AG09319 (cell line): ENCODE measurements around the gene B4GALT1.

Experiments
- DNase-seq: peaks from one replicate; pipeline ENCODE4 v3.0.0-alpha.2; 2010; ENCODE audit warnings: low read depth; ENCODE audit errors: extremely low read depth
- TF ChIP-seq, protein P1 (sequence below): IDR thresholded peaks from 2 replicates; pipeline ENCODE4 v1.5.1; 2011; ENCODE audit warnings: low read depth, mild to moderate bottlenecking, inconsistent platforms, low read length, moderate library complexity

The B4GALT1 gene

DNA sequence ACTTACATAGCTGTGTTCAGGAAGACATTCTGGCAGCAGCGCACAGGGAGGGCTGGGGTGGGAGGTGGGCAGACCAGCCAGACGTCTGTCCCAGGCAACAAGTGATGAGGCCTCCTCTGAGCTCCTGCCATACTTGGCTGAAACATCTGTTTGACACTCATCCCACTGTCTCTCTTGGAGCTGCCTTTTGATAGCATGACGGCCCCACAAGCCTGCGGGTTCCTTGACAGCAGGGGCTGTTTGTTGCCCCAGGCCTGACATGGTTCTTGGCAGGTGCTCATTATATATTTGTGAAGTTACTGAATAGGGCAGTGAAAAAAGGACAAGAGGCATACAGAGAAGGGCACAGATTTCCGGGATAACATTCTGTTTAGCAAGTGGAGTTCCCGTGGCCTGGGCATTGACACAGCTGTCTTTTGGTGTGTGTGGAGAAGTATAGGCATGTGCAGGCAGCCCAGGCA, 22.2 kb upstream of the B4GALT1 start:
- TF ChIP-seq, protein P1, sequence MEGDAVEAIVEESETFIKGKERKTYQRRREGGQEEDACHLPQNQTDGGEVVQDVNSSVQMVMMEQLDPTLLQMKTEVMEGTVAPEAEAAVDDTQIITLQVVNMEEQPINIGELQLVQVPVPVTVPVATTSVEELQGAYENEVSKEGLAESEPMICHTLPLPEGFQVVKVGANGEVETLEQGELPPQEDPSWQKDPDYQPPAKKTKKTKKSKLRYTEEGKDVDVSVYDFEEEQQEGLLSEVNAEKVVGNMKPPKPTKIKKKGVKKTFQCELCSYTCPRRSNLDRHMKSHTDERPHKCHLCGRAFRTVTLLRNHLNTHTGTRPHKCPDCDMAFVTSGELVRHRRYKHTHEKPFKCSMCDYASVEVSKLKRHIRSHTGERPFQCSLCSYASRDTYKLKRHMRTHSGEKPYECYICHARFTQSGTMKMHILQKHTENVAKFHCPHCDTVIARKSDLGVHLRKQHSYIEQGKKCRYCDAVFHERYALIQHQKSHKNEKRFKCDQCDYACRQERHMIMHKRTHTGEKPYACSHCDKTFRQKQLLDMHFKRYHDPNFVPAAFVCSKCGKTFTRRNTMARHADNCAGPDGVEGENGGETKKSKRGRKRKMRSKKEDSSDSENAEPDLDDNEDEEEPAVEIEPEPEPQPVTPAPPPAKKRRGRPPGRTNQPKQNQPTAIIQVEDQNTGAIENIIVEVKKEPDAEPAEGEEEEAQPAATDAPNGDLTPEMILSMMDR: no peak
- DNase-seq: no peak

DNA sequence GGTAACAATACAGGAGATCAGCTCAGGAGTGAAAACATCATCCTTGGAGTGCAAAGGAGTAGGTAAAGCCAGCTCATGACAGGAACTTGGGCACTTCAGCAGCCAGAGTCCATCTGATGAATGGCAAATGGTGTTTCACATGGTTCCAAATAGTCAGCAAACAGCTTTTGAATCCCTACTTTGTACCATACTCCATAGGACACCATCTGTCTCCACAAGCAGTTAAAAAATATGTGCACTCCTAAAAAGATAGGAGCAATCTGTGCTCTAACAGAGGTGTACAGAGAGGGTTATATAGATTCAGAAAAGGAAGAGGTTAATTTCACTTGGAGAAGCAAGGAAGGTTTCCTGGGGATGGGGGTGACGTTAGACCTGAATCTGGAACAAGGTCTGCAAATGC, 21.6 kb upstream of the B4GALT1 start:
- TF ChIP-seq, protein P1: no peak

DNA sequence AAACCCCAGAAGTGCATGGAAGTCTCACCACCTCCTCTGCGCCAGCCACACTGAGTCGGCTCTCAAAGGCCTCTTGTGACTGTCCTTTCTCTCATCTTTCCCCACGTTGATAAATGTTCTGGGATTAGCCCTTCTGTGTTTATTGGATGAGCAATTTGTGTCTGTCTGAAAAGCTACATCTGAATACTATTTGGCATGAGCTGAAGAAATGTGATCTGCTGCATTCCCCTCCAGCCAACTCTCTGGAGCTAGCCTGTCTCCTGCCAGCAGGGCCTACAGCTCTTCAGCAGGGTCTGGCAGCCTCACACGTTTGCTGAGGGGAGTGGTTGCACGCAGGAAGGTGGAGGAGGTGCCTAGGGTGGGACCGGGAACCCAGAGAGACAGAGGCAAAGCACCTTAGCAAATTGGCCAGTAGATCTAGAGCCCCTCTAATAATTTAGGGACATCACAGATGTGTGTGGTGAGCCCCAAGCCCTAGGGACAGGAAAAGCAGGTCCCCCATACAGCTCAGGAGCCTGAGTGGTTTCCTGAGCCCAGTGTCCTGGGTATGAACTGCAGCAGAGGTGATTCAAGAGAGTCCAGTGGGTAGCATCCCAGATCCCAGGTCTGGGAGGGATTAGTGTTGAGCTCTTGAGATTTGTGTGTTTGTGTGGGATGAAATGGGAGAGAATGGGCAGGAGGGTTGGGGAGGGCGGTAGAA, 20.5 kb upstream of the B4GALT1 start:
- DNase-seq: no peak
- TF ChIP-seq, protein P1: peak; percentile 1; the same call in 1 of the 2 replicates

More for the DNA sequence above, 21.6 kb upstream of the B4GALT1 start:
- DNase-seq: no peak

DNA sequence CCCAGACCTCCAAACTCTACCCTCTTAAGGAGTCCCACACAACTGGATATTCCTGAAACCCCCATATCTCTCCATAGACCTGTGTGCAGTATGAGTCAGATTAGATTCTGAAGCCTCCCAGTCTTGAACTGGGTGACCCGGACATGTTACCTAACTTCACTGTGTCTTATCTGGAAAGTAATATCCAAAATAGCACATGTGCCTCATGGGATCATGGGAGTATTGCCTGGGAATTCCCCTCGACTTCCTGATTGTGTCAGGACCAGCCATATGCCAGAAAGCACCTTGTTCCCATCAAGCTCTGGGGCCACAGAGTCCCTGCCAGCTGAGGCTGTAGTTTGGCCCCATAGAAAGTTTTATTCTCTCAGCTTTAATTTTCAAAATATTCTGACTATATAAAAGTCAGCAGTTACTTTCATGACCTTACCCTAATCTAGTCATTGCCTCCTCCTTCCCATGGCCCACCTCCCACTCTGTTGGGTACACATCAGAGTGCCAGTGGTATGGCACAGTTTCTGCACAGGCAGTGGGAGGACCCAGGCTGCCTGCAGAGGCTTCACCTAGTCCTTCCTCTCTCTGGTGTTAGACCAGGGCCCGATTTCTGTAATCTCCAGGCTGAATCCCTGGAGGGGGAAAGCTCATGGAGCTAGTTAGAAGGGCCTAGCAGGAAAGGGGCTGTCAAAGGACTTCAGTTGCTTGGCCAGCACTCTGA, 19.5 kb upstream of the B4GALT1 start:
- DNase-seq: no peak
- TF ChIP-seq, protein P1: no peak

DNA sequence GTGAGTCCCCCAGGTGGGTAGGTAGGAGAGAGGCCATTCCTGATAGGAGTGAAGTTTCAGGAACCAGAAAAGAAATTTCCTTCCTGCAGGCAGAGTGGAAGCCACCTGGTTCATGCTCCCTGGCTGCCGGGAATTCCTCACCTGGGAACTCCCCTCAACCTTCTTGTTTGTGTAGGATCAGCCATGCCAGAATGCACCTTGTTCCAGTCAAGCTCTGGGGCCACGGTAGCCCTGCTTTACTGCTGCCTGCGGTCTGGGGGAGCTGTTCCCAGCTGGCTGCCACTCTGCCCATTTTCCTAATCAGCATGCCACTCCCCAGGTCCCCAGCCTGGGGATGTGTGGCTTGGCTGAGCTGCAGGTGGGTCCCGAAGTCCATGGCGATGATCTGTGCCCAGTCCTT, 18.7 kb upstream of the B4GALT1 start:
- DNase-seq: no peak
- TF ChIP-seq, protein P1: no peak

DNA sequence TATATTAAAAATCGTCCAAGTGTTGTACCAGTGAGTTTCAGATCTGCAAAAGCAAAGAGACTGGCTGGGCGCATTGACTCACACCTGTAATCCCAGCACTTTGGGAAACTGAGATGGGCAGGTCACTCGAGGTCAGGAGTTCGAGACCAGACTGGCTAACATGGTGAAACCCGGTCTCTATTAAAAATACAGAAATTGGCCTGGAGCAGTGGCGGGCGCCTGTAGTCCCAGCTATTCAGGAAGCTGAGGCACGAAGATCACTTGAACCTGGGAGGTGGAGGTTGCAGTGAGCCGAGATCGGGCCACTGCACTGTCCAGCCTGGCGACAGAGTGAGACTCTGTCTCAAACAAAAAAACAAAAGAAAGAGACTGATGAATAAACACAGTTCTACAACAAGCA, 18.3 kb upstream of the B4GALT1 start:
- no peak for DNase-seq
- TF ChIP-seq, protein P1: no peak

DNA sequence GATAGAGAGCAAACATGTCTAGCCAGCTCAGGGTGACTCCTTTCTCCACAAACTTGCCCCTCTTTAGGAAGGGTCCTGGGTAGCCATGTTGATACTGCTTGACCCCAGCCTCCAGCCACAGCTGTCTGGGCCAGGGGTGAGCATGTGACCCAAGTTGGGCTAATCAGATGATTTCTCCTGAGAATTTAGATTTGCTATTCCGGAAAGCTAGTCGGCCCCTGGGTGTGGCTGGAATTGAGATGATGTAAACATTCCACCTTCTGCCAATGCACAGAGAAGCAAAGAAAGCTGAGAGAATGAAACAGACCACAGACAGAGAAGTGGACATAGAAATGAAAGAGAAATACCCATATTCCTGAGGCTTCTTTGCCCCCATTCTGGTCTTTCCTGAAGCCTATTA, 17.8 kb upstream of the B4GALT1 start:
- DNase-seq: no peak

More for the DNA sequence above, 17.8 kb upstream of the B4GALT1 start:
- TF ChIP-seq, protein P1: no peak
